Frontal cortex (tissue), 4 donors: Measurements from ENCODE around the gene CD38. TPM values are rescaled to one million over a fixed set of nuclear protein-coding genes. Genes with fewer than 3 reads are reported as not detected.
"Not testable (repeated sequence)": the region's sequence is repeated elsewhere in the genome, so short reads cannot be mapped to it uniquely, and the experiment has no call there.

Experiments used
- DNase-seq, 2 donors: peaks; one replicate each; pipeline ENCODE4 v3.0.0; 2012; ENCODE audit warnings: low spot score in 2 of 2
- FAIRE-seq: peaks from 2 replicates; lab custom pipeline; 2012; peaks lifted over from hg19 to GRCh38; lab: Jason Lieb, UNC
- total RNA-seq: library from RNA; depleted of rRNA; stranded (reverse); fragments of >200 nt; gene quantifications from one replicate; pipeline ENCODE4 v1.2.3, GENCODE V29; 2014
- donor health status: control.
- donor health status: control.
- donor health status: control.

CD38 gene
- total RNA-seq, 1 donor from 2014 or later, result 1.6 TPM

GRCh38 chr4:15757054-15757453 lies 21.1 kb upstream of the CD38 start:
- FAIRE-seq (no peak), DNase-seq (no peak)

- no peak for DNase-seq
- FAIRE-seq, result no peak
These were observed 19.8 kb upstream of the CD38 start for GRCh38 chr4:15758294-15758693.

DNA sequence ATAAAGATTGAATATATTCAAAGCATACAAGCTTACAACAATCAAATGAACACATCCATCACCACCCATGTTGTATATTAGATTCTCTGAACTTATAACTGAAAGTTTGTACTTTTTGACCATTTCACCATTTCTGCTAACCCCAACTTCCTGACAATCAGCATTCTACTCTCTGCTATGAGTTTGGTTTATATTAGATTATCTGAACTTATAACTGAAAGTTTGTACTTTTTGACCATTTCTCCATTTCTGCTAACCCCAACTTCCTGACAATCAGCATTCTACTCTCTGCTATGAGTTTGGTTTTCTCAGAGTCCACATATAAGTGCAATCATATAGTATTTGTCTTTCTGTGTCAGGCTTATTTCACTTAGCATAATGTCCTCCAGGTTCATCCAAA lies 15.7 kb upstream of the CD38 start:
- DNase-seq, FAIRE-seq: not testable (repeated sequence)

- no peak for FAIRE-seq
- DNase-seq, result no peak
These were observed 12.7 kb upstream of the CD38 start for GRCh38 chr4:15765391-15765790.

DNA sequence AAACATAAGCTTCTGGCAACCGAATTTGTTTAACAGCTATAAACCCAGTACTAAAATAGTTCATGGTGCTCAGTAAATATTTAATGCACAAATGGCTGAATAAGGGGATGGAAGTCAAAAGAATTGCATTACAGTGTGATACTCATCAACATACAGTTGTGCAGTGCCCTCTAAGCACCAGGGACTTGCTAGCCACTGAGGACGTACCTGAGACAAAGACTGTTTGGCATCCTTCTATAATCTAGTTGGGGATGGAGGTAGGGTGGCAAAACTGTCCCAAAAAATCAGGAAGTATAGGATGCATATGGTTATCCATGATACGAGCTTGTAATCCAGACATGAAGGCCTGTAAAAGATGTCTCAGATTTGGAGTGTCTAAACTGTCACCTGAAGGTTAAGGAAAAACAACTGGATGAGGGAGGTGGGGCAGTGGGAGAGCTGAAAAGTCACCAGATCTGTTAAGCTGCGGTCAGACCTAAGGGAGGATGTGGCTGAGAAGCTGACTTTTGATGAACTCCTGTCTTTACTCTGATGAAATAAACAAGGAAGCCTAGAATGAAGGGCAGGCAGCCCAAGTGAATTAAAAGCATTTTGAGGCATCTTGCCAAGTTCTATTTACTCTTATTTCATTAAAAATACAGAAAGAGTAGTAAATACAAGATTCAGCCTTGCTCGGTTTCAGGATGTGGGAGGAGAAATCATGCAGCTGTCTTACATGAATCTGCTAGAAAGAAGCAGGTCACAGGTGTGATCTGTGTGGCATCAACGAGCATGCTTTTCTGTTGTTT lies 12.0 kb upstream of the CD38 start:
- no peak for DNase-seq
- FAIRE-seq, result no peak

- DNase-seq, result no peak
- no peak for FAIRE-seq
These were observed 11.3 kb upstream of the CD38 start for GRCh38 chr4:15766821-15767220.

GRCh38 chr4:15769202-15769601 lies 8.9 kb upstream of the CD38 start:
- no peak for DNase-seq
- no peak for FAIRE-seq

DNA sequence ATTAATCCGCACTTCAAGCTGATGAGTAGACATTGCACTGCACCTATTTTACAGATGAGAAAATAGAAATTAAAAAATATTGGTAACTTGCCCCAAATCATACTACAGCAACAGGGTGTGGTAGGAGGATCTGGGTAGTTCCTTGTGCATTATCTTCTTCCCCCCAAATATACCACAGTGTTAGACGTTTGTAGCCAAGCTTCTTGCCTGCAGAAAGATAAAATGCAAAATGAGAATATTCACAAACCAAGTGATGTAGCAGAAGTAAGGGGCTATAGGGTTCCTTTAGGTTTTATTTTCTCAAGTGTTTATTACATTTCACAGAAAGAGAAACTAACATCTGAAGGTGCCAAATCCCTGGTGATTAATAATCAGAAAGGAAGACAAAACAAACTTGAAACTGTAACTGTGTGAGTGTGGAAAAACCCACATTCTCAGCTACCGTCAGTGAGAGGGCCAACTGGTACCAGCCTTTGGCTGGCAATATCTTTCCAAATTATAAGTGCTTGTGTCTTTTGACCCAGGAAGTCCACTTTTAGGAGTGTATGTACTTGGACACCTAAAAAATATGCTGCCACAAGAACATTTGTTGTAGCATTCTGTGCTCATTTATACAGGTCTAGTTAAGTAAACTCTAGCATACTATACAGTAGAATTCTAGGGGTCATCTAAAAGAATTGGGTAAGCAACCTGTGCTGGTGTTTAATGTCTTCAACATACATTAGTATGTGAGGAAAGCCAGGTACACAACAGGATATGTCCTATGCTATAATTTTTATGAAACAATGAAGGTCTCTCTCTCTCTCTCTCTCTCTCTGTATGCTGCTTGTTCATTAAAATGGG lies 6.7 kb upstream of the CD38 start:
- no peak for FAIRE-seq
- DNase-seq, result no peak

GRCh38 chr4:15774020-15774420 lies 4.1 kb upstream of the CD38 start:
- no peak for FAIRE-seq

DNA sequence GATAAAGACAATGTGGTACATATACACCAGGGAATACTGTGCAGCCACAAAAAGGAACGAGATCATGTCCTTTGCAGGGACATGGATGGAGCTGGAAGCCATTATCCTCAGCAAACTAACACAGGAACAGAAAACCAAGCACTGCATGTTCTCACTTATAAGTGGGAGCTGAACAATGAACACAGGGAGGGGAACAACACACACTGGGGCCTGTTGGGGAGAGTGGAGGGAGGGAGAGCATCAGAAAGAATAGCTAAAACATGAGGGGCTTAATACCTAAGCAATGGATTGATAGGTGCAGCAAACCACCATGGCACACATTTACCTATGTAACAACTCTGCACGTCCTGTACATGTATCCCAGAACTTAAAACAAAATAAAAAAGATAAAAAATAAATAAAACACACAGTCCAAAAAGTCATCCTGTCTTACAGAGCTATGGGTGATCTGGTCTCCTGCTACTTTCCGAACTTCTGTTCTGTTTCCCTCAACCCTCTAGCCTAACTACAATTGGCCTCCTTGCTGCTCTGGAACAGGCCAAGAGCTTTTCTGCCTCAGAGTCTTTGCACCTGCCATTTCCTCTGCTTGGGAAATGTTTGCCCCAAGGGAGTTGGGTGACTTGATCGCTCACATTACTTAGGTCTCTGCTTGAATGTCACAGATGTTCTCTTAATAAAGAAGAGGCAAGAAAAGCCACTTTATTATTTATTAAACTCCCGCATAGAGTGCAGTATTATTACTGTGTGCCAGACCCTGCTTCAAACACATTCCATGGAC lies 1.1 kb upstream of the CD38 start:
- DNase-seq (no peak), FAIRE-seq (no peak)

More at GRCh38 chr4:15774020-15774420, 4.1 kb upstream of the CD38 start:
- no peak for DNase-seq

DNA sequence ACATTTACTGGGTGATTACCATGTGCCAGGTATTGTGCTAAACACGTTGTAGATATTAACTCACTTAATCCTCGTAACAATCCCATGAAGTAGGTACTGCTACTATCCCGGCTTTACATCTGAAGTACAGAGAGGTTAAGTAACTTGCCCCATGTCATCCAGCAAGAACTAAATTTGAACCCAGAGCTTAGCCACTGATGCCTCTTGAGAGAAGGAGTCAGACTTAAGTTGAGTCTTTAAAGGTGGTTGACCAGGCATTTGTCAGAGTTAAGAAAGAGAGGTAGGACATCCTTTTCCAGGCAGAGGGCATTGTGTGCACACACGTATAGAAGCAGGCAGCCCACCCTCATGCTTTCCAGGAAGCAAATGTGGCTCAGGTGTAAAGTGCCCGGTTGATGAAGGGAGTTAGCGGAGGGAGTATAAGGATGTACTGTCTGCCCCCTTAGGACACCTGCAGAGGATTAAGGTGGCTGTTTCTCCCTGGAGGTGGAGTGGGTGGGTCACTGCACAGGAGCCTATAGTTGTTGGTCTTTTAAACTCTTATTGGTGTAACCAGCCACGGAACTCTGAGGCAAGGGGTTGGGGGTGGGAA lies 335 bp upstream of the CD38 start:
- no peak for DNase-seq
- FAIRE-seq, result no peak

- FAIRE-seq, result no peak
- peak in 1 of 2 donors; percentile 50 for DNase-seq
These were observed 1.2 kb downstream of the CD38 start for GRCh38 chr4:15779306-15779705.

GRCh38 chr4:15779809-15780208 lies 1.7 kb downstream of the CD38 start:
- FAIRE-seq, result no peak

DNA sequence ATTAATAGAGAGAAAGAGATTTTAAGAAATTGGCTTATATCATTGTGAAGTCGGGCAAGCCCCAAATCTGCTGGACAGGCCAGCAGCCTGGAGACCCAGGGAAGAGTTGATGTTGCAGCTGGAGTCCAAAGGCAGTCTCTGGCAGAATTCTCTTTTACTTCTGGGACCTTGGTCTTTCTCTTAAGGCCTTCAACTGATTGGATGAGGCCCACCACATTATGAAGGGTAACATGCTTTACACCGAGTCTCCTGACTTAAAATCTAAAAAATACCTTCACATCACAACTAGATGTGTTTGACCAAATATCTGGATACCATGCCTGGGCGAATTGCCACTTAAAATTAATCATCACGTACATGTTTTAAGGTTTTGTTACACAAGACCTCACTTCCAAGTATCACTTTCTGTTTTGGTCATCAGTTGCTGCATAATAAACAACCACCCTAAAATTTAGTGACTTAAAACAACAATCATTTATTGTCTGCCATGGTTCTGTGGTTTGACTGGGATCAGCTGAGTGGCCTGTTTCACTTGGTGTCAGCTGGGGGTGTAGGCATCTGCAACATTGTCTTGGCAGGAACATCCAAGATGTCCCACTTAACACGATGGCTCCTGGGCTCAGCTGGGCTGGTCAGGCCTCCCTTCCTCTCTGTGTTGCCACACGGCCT lies 3.4 kb downstream of the CD38 start:
- FAIRE-seq, result no peak
- DNase-seq, result no peak

More at GRCh38 chr4:15779809-15780208, 1.7 kb downstream of the CD38 start:
- DNase-seq, result no peak

- DNase-seq, result no peak
- FAIRE-seq, result no peak
These were observed 5.5 kb downstream of the CD38 start for GRCh38 chr4:15783676-15784075.

GRCh38 chr4:15784959-15785634 lies 7.0 kb downstream of the CD38 start:
- FAIRE-seq (no peak), DNase-seq (no peak)

GRCh38 chr4:15786743-15787142 lies 8.6 kb downstream of the CD38 start:
- no peak for DNase-seq
- FAIRE-seq, result no peak

DNA sequence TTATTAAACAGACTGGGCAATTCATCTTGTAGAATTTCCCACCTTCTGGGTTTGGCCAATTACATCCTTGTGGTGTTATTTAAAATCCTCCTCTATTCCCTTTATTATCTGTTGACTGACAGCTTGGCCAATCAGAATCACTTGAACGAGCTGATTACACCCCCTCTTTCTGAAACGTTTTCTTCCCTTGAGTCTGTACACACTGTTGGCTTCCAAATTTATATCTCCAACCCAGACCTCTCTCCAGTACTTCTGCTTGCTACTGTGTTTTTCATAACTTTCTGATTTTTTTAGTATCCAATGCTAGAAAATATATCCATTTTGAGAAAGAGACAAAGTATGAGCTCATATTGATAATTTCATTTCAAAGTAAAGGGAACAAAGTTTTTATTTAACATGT lies 14.8 kb downstream of the CD38 start:
- no peak for DNase-seq
- no peak for FAIRE-seq
